Measurements from ENCODE around the gene DUS2. TPM values are rescaled to one million over a fixed set of nuclear protein-coding genes. Genes with fewer than 3 reads are reported as not detected.

DUS2 gene
- total RNA-seq, 1 experiment from 2014 or later = 27.3 TPM

GRCh38 chr16:68037841-68038597, 14.9 kb downstream of the DUS2 start:
- Histone ChIP-seq H3K27me3 (ENCODE audit: insufficient read depth, low read length) (no peaks in the 10 kb centered on the region), H4K20me1 (ENCODE audit: insufficient read depth) (no peaks in the 10 kb centered on the region), H3K9ac (ENCODE audit: low read length) (no peak overlapping the region), H3K79me2 (ENCODE audit: insufficient read depth, low read length) (0 out of 2 replicates have a peak, but pooled peaks cover 5% of the 10 kb centered on the region), H3K27ac (ENCODE audit: low read depth, low read length) (no peak overlapping the region), H3K36me3 (ENCODE audit: control insufficient read depth in 1 of 2, insufficient read depth in 2 of 2, low read length in 2 of 2) (peaks cover 2 to 9% of the 10 kb centered on the region in 2 experiments; a peak in 1 of 4 replicates), H3K4me3 (replicated peaks in 1 of 2; ENCODE audit: low read depth in 1 of 2, low read length in 2 of 2) (no peak overlapping the region), H3K9me3 (ENCODE audit: control insufficient read depth in 1 of 2, insufficient read depth in 1 of 2, low read depth in 1 of 2, low read length in 2 of 2) (no peaks in the 10 kb centered on the region), H3K9me2 (ENCODE audit: insufficient read depth) (no peaks in the 10 kb centered on the region), H3K4me1 (ENCODE audit: control insufficient read depth in 1 of 2, insufficient read depth in 2 of 2, low read length in 2 of 2) (peaks cover 4 to 7% of the 10 kb centered on the region in 2 experiments; a peak in 2 of 4 replicates), H3K4me2 (ENCODE audit: low read length) (no peak overlapping the region), H2AFZ (ENCODE audit: low read depth, low read length, poor library complexity, severe bottlenecking) (no peak overlapping the region)
- ChIA-PET RAD21 (ENCODE audit: low non-redundant PET in 1 of 2, low total read pairs in 2 of 2, uncharacterized antibody in 2 of 2, unreplicated experiment in 2 of 2) (no interaction called here), CTCF (interaction anchor here (1.3 kb wide), 1 partner anchor 9 kb away, joined by 3 read pairs; no protein-coding TSS in a partner anchor), POLR2A (no interaction called here)
- intact Hi-C loops (cut with micrococcal nuclease) = no loop called here
- TF ChIP-seq EZH2phosphoT487 (IDR thresholded peaks at IDR 0.05; ENCODE audit: borderline replicate concordance) = no peak
- TF ChIP-seq ZFX (IDR thresholded peaks at IDR 0.05) = no peak
- TF ChIP-seq TCF7L2 (IDR thresholded peaks at IDR 0.05; ENCODE audit: borderline replicate concordance, extremely low read depth, insufficient read depth, insufficient read length) = no peak
- TF ChIP-seq, protein P1, sequence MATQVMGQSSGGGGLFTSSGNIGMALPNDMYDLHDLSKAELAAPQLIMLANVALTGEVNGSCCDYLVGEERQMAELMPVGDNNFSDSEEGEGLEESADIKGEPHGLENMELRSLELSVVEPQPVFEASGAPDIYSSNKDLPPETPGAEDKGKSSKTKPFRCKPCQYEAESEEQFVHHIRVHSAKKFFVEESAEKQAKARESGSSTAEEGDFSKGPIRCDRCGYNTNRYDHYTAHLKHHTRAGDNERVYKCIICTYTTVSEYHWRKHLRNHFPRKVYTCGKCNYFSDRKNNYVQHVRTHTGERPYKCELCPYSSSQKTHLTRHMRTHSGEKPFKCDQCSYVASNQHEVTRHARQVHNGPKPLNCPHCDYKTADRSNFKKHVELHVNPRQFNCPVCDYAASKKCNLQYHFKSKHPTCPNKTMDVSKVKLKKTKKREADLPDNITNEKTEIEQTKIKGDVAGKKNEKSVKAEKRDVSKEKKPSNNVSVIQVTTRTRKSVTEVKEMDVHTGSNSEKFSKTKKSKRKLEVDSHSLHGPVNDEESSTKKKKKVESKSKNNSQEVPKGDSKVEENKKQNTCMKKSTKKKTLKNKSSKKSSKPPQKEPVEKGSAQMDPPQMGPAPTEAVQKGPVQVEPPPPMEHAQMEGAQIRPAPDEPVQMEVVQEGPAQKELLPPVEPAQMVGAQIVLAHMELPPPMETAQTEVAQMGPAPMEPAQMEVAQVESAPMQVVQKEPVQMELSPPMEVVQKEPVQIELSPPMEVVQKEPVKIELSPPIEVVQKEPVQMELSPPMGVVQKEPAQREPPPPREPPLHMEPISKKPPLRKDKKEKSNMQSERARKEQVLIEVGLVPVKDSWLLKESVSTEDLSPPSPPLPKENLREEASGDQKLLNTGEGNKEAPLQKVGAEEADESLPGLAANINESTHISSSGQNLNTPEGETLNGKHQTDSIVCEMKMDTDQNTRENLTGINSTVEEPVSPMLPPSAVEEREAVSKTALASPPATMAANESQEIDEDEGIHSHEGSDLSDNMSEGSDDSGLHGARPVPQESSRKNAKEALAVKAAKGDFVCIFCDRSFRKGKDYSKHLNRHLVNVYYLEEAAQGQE (IDR thresholded peaks at IDR 0.05; ENCODE audit: low read depth) = no peak
- TF ChIP-seq, protein P2, sequence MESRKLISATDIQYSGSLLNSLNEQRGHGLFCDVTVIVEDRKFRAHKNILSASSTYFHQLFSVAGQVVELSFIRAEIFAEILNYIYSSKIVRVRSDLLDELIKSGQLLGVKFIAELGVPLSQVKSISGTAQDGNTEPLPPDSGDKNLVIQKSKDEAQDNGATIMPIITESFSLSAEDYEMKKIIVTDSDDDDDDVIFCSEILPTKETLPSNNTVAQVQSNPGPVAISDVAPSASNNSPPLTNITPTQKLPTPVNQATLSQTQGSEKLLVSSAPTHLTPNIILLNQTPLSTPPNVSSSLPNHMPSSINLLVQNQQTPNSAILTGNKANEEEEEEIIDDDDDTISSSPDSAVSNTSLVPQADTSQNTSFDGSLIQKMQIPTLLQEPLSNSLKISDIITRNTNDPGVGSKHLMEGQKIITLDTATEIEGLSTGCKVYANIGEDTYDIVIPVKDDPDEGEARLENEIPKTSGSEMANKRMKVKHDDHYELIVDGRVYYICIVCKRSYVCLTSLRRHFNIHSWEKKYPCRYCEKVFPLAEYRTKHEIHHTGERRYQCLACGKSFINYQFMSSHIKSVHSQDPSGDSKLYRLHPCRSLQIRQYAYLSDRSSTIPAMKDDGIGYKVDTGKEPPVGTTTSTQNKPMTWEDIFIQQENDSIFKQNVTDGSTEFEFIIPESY (IDR thresholded peaks at IDR 0.05; ENCODE audit: extremely low read depth, insufficient replicate concordance, low read length) = no peak
- no peak for TF ChIP-seq RAD21 (IDR thresholded peaks at IDR 0.05; ENCODE audit: low read depth)
- no peak for TF ChIP-seq FOSL1 (IDR thresholded peaks at IDR 0.05; ENCODE audit: low read depth)
- no peak for TF ChIP-seq MAX (IDR thresholded peaks at IDR 0.05)
- no peak for TF ChIP-seq SRF (IDR thresholded peaks at IDR 0.05; ENCODE audit: low read depth)
- TF ChIP-seq POLR2AphosphoS5 (IDR thresholded peaks at IDR 0.05; ENCODE audit: low read depth, low read length) = no peak
- TF ChIP-seq EGR1 (IDR thresholded peaks at IDR 0.05; ENCODE audit: low read depth) = no peak
- no peak for TF ChIP-seq CEBPB (IDR thresholded peaks at IDR 0.05; ENCODE audit: low read depth)
- DNase-seq (ENCODE audit: low read depth, low spot score) (no peak), ATAC-seq (no peak)
- BruUV-seq (replicated peaks) = no TSS peak

All from HCT116 (cell line).